OCI-LY1 (cell line): ENCODE results near the gene LYRM9.

ENCODE experiments used
- H2AFZ ChIP-seq: fragments of 200-600 bp; sonication (generic), shearing (Covaris generic); 2 replicates; pipeline ENCODE4 v1.6.0; 2014; ENCODE audit warnings: antibody characterized with exemption, mild to moderate bottlenecking, low read length
- H3F3A ChIP-seq: fragments of 200-600 bp; sonication (generic), shearing (Covaris generic); 2 replicates; pipeline ENCODE4 v1.6.0; 2014; ENCODE audit warnings: mild to moderate bottlenecking, antibody characterized with exemption, low read length, moderate library complexity; ENCODE audit not compliant: insufficient read depth
- H3K27ac ChIP-seq: fragments of 200-600 bp; sonication (generic); 2 replicates; pipeline ENCODE4 v1.5.1; 2014; ENCODE audit warnings: low read length, mixed run types, mild to moderate bottlenecking, low read depth; ENCODE audit not compliant: poor library complexity, severe bottlenecking
- H3K27me3 ChIP-seq: fragments of 200-600 bp; sonication (generic); 2 replicates; pipeline ENCODE4 v1.6.0; 2014; ENCODE audit warnings: antibody characterized with exemption, mild to moderate bottlenecking, low read length, moderate library complexity; ENCODE audit not compliant: insufficient read depth
- H3K36me3 ChIP-seq: fragments of 200-600 bp; sonication (generic); 2 replicates; pipeline ENCODE4 v1.6.1; 2014; ENCODE audit warnings: mild to moderate bottlenecking, antibody characterized with exemption, low read length, moderate library complexity, mixed read lengths; ENCODE audit not compliant: insufficient read depth
- H3K4me1 ChIP-seq: fragments of 200-600 bp; sonication (generic); 2 replicates; pipeline ENCODE4 v1.5.1; 2014; ENCODE audit warnings: mild to moderate bottlenecking, low read length, moderate library complexity; ENCODE audit not compliant: insufficient read depth, severe bottlenecking
- H3K4me2 ChIP-seq: fragments of 200-600 bp; sonication (generic), shearing (Covaris generic); 2 replicates; pipeline ENCODE4 v1.6.1; 2014; ENCODE audit warnings: low read length
- H3K4me3 ChIP-seq: fragments of 200-600 bp; sonication (generic); 2 replicates; pipeline ENCODE4 v1.5.1; 2014; ENCODE audit warnings: low read length, low read depth, mild to moderate bottlenecking, mixed read lengths; ENCODE audit not compliant: poor library complexity, severe bottlenecking
- H3K79me2 ChIP-seq: fragments of 200-600 bp; shearing (Covaris generic); 2 replicates; pipeline ENCODE4 v1.6.1; 2016; ENCODE audit warnings: mixed run types, low read length, mixed read lengths; ENCODE audit not compliant: insufficient read depth
- H3K9ac ChIP-seq: fragments of 200-600 bp; sonication (generic), shearing (Covaris generic); 2 replicates; pipeline ENCODE4 v1.6.1; 2014; ENCODE audit warnings: mild to moderate bottlenecking, low read length, mixed read lengths
- H3K9me2 ChIP-seq: fragments of 200-600 bp; sonication (generic), shearing (Covaris generic); 2 replicates; pipeline ENCODE4 v1.6.1; 2014; ENCODE audit warnings: low read depth, mild to moderate bottlenecking, low read length, mixed read lengths
- H3K9me3 ChIP-seq: fragments of 200-600 bp; shearing (Covaris generic); 2 replicates; pipeline ENCODE4 v1.6.1; 2014; ENCODE audit warnings: low read length, mixed read lengths
- H4K20me1 ChIP-seq: fragments of 200-600 bp; sonication (generic), shearing (Covaris generic); 2 replicates; pipeline ENCODE4 v1.6.0; 2016; ENCODE audit warnings: mild to moderate bottlenecking, low read length; ENCODE audit not compliant: insufficient read depth
- CTCF ChIP-seq: fragments of 200-600 bp; sonication (generic), shearing (Covaris generic); IDR thresholded peaks from 2 replicates; pipeline ENCODE4 v1.5.1; 2017; ENCODE audit warnings: mild to moderate bottlenecking, antibody characterized with exemption, low read length, moderate library complexity, mixed read lengths
- EZH2 ChIP-seq: fragments of 200-600 bp; sonication (generic), shearing (Covaris generic); IDR thresholded peaks from 2 replicates; pipeline ENCODE4 v1.8.0; 2017; ENCODE audit warnings: borderline replicate concordance, mixed run types, mild to moderate bottlenecking, antibody characterized with exemption, low read length, moderate library complexity, mixed read lengths

LYRM9 gene

GRCh38 chr17:27939474-27940465, 46.6 kb upstream of the LYRM9 start:
- no peak for TF ChIP-seq CTCF
- TF ChIP-seq EZH2: no peak
- Histone ChIP-seq H3K27me3 (no peaks in the 10 kb centered on the region; the same call in 1 of the 2 replicates), H3F3A (no peaks in the 10 kb centered on the region), H3K9ac (no peak overlapping the region), H2AFZ (no peak overlapping the region), H3K9me2 (no peaks in the 10 kb centered on the region), H3K9me3 (no peaks in the 10 kb centered on the region), H4K20me1 (no peaks in the 10 kb centered on the region), H3K36me3 (no peaks in the 10 kb centered on the region), H3K4me3 (no peak overlapping the region), H3K27ac (no peak overlapping the region), H3K79me2 (no peaks in the 10 kb centered on the region), H3K4me2 (no peak overlapping the region), H3K4me1 (no peaks in the 10 kb centered on the region)

- no peaks in the 10 kb centered on the region for H3F3A ChIP-seq
- H3K9me2 ChIP-seq: no peaks in the 10 kb centered on the region
- H3K4me2 ChIP-seq: no peak overlapping the region
- no peak overlapping the region for H3K27ac ChIP-seq
- no peak overlapping the region for H3K4me3 ChIP-seq
- no peak overlapping the region for H3K9ac ChIP-seq
- H3K36me3 ChIP-seq: no peaks in the 10 kb centered on the region
- no peaks in the 10 kb centered on the region for H4K20me1 ChIP-seq
- H3K9me3 ChIP-seq: no peaks in the 10 kb centered on the region
- no peaks in the 10 kb centered on the region; the same call in 1 of the 2 replicates for H3K27me3 ChIP-seq
- no peaks in the 10 kb centered on the region for H3K79me2 ChIP-seq
- H3K4me1 ChIP-seq: no peaks in the 10 kb centered on the region
- H2AFZ ChIP-seq: no peak overlapping the region
- TF ChIP-seq EZH2: no peak
- TF ChIP-seq CTCF: no peak
These were observed 45.7 kb upstream of the LYRM9 start for GRCh38 chr17:27938864-27939263.

- Histone ChIP-seq H3K4me2 (no peak overlapping the region), H3K27ac (no peak overlapping the region), H3K9me2 (no peaks in the 10 kb centered on the region), H3F3A (no peaks in the 10 kb centered on the region), H4K20me1 (no peaks in the 10 kb centered on the region), H3K36me3 (no peaks in the 10 kb centered on the region), H3K9me3 (no peaks in the 10 kb centered on the region), H3K4me1 (no peaks in the 10 kb centered on the region), H3K4me3 (no peak overlapping the region), H3K27me3 (no peaks in the 10 kb centered on the region; the same call in 1 of the 2 replicates), H3K79me2 (no peaks in the 10 kb centered on the region), H3K9ac (no peak overlapping the region), H2AFZ (no peak overlapping the region)
- TF ChIP-seq EZH2: no peak
- no peak for TF ChIP-seq CTCF
These were observed 45.1 kb upstream of the LYRM9 start for GRCh38 chr17:27938241-27938640.
